GM10847 (cell line): ENCODE data around the gene ASCL2.

Source experiments
- POLR2A ChIP-seq: IDR thresholded peaks from 2 replicates; pipeline ENCODE4 v1.6.1; 2011; ENCODE audit not compliant: insufficient read length; ENCODE audit errors: extremely low read depth

The ASCL2 gene

DNA sequence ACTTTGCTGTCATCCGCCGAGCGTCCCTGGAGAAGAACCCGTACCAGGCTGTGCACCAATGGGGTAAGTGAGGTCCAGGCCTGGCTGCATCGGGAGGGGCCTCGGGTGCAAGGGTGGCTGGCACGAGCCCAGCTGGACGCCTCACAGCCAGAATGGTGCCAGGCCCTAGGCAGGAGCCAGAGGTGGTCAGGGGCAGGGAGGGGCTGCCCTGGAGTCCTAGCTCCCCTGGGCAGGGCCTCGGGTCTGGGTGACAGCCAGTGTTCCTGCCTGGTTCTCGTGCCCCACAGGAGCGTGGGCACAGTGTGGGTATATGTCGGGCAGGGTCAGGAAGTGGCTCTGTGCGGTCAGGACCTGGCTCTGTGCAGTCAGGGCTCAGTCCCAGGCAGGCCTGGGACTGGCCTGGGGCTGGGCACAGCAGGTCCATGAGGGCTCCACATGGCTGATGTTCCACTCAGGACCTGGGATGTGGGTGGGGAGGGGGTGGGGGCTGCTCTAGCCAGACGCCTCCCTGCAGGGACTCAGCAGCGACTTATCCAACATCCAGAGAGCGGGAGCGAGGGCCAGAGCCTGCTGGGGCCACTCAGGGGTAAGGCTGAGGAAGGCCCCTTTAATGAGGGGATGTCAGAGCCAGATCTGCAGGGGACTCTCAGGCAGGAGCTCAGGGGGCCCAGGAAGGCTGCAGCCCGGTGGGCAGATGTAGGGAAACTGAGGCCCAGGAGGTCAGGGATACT, 32.7 kb upstream of the ASCL2 start:
- no peak for TF ChIP-seq POLR2A

DNA sequence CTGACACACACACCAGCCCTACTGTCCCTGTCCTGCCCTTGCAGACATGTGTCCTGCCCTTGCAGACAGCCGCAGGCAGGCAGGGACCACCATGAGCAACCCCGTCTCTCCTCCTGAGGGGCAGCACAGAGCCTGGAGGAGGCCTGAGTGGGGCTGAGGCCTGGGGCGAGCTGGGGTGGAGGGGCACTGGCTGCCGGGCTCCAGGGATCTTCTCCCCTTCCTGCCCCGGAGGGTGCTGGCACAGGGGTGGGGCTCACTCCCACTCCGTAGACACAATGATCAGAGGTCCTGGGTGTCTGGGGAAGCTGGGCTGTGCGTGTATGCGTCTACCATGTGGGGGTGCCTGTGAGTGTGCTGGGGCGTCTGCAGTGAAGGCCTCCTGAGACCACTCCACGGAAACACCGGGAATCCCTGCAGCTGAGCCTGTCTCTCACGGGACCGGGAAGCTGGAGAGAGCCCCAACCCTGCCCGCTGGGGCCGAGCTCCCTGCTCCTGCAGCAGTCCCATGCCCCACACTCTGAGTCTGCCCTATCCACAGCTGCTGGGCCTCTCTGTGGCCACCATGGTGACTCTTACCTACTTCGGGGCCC, 32.0 kb upstream of the ASCL2 start:
- TF ChIP-seq POLR2A, result no peak

DNA sequence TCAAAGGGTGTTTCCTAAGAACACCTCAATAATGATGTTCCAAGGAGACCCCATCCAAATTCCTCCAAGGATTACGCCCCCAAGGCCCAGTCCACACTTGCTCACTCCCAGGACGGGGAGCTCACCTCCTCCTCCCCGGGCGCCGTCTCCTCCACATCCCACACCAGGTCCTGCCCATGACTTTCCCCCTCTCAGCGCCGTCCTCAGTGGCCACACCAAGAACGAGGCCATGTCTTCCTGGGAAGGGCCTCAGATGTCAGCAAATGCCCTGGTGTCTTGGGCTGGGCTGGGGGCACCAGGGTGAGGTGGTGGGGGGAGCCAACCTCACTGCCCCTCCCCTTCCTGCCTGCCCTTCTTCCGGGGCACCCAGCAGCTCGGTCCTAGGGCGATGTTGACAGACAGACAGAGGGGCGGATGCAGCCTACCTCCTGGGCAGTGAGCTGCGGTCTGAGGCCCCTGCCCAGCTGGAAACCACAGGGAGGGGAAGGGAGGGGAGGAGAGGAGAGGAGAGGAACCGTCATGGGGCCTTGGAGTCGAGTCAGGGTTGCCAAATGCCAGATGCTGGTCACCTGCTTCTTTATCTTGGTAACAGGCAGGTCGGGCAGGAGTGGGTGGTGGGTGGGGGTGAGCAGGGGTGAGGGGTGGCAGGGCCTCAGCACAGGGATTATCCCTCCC, 31.4 kb upstream of the ASCL2 start, which contains the start of the genes C11orf21 and TSPAN32:
Gene C11orf21 (minus strand): TSS at position 288 of the 675 bp plus-strand sequence. CDS start 110 bp downstream, at position 178.
Gene TSPAN32 (plus strand): TSS at position 383 of the 675 bp plus-strand sequence. CDS start 137 bp downstream, at position 520.
- no peak for TF ChIP-seq POLR2A

DNA sequence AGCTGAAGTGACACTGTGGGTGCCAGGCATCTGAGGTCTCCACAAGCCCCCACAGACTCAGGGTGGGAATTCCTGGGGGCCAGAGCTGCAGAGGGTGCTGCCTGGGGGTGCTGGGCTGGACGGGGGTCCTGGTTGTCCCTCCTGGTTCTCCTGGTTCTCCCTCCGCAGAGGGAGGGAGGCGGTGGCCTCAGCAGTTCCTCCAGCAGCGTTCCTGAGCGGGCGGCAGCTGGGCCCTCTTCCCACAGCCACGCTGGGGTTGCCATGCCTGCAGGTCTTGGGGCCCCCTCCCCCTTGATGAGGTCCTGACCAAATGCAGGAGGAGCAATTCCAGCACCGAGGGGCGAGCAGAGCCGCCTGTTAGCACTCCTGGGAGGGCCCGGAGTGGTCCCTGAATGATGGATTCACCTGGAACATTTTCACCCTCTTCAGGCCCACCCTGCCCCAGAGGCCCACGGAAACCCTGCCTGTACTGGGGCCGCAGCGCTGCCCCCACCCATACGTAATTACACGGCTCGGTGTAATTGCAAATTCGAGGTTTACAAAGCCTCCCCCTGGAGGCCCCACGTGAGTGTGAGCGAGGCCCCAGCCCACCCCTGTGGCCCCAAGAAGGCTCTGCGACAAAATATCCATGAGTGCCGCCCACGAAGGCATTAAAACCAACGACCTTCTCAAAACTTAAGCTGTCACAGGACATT, 30.7 kb upstream of the ASCL2 start:
- no peak for TF ChIP-seq POLR2A

DNA sequence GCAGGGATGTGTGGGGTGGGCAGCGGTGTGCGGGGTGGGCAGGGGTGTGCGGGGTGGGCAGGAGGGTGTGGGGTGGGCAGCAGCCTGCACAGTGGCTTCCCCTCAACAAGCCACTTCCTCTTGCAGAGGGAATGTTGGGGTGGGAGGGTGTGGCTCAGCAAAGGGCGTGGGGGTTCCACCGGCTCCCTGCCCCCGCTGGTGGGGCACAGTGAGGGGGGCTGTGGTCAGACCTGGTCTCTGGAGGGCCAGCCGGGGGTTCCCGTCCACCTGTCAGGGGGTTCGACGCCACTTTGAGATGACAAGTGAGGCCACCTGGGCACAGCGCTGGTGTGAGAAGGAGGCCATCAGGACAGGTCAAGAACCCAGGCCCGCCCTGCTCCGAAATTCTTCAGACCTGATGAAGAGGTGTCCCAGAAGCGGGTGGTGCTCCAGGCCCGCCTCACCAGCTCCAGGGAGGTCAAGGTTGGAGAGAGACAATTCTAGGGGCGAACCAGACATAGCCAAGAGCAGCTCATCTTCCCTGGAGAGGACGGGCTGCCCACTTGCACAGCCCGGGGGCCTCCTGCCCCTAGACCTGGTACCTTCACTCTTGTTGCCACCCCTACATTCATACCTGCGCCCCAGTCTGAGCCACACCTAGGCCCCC, 30.0 kb upstream of the ASCL2 start:
- TF ChIP-seq POLR2A, result no peak

DNA sequence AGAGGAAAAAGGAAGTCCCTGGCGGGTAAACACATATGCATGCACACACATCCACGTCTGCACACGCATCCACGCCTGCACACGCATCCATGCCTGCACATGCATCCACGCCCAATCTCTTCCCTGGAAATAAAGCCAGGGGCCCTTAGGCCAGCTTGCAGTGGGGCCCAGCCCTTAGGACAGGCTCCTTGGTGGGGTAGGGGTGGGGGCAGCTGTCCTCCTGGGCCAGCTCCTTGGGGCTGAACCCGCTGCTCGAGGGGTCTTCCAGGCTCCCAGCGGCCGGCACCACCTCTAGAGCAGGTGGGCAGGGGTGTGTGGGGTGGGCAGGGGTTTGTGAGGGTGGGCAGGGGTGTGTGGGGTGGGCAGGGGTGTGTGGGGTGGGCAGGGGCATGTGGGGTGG, 29.4 kb upstream of the ASCL2 start:
- no peak for TF ChIP-seq POLR2A

DNA sequence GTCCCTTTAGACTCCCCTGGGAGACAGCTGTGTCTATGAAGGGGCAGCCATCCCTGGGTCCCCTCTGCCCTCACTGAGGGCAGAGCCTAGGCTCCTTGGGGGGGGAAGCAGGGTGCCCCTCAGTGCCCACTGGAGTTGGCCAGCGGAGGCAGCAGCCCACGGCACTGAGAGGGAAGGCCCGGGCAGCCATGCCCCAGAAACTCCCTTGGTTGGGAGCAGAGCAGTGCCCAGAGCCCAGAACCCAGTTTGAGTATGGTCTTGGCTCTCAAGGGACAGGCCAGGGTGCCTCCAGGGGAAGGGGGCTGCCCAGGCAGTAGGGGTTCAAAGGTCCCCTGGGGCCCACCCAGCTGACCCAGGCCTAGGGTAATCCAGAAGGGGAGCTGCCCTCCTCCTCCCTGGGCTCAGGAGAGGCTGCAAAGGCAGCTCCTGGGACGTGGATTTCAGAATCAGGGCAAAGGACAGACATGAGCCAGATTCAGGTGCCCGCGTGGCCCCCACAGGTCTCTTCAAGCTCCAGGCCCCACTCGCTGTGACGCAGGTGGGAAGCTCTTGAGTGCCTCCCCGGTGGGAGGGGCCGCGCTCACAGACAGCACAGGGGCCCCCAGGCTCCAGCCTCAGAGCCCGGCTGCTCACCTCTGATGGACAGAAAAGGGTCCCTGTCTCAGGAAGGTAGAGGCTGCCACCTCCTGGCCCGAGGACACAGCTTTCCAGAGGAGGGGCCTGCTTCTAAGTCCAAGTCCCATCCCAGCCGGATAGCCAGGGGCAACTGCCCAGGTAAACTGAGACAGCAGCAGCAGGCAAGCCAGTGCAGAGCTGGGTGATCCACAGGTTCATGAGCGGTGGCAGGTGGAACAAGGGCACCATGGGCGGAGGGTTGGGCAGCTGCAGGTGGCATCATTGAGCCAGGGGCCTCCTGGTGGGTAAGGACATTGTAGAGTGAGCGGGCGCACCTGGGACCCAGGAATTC, 28.7 kb upstream of the ASCL2 start:
- TF ChIP-seq POLR2A, result no peak

DNA sequence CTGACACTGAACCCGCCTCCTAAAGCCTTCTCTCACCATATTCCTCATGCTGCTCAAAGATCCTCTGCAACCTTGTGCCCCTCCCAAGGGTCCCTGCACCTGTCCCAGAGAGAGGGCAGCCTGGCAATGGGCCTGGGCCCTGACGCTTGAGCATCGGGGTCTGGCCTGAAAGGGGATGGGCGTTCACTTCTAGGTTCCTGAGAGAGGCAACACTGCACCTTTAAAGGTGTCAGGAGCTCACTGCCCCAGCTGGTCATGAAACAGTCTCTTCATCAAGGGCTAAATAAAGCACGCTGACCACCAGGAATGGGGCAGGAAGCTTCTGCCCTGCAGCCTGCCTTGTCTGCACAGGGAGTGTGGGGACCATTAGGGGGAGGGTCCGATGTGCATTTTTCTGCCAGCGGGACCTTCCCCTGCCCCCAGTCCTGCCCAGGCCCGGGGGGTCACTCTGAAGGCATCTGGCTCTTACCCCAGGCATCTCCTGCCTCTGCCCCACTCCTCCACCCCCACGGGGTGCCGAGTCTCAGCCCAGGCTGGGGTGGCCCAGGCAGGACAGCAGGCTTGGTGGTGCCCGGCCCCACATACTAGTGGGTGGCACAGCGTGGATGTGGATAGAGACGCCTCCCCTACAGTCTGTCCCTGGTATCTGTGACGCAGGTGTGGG, 27.9 kb upstream of the ASCL2 start:
- TF ChIP-seq POLR2A, result no peak

DNA sequence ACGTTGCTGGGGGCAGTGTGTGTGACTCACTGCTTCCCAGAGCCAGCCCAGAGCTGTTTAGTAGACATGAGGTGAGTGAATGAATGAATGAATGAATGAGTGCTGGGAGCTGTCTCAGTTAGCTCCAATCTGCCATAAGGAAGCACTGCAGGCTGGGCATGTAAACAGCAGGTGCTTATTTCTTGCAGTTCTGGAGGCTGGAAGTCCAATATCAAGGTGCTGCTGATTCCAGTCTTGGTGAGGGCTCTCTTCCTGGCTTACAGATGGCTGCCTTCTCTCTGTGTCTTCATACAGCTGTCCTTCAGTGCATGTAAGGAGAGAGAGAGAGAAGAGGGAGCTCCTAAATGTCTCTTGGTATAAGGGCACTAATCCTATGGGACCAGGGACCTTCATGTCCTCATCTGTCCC, 27.2 kb upstream of the ASCL2 start:
- no peak for TF ChIP-seq POLR2A

DNA sequence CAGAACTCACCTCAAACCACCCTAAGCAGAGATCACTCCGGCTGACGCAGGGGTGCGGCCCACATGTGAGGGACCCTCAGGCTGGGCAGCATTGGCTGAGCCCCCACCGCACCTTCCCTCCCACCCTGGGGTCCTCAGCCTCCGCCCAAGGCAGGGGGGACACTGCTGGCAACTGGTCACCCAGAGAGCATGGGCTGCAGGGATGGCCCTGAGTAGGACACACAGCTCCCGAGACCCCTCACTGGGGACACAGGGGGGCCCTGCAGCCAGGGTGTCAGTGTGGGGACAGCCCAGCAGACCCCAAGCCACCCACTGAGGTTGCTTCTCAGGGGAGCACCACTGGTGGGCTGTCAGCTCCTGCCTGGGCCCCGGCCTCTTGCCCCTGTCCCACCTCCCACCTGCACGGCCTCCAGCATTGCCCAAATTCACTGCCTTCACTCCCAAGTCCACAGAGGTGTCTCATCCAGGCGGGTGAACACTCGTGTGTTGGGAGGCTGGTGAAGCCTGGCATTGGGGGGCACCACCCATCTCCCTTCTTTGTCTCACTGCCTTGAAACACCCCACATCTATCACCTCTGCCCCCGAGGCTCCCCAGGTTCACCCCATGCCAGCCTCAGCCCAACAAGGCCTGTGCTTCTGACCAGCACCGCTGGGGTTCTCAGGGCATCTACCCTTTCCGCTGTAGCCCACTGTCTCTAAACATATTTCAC, 26.7 kb upstream of the ASCL2 start:
- TF ChIP-seq POLR2A, result no peak

DNA sequence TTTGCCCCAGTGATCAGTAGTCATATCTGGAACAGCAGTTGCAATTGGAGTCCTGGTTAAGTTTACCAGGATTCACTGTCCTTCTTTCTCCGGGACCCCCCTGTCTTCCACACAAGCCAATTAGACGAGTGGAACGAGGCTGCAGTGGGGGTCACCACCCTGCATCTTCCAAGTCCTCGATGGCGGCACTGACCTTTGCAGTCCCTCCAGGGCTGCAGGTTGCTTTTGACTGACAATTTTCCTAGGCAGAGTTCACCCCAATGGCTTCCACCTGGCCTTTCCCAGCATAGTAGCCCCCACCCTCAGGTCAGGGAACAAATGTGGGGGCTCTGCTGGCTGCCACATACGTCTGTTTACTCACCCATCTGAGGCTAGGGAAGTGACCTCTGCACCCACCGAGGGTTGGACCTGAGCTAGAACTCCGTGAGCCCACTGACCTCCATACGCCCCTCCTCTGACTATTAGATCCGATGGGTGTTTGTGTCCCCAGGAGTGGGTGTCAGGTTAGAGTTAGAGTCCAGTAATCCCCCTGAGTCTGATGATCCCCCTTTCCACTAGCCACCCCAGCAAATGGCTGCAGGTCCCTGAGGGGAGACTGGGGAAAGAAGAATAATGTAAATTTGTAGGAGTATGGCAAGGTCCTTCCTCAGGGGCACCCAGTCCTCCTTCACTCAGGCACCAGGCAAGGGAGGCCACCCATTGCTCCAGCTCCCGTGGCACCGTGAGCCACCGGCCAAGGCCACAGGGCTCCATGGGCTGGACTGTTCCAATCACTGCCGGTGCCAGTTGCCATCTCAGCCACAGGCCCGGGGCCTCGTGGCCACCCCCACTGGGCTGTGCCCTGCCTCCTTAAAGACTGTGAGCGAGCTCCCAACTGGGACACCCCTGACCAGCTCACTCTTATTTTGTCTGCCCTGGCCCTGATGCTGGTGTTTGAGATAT, 25.9 kb upstream of the ASCL2 start:
- TF ChIP-seq POLR2A, result no peak

DNA sequence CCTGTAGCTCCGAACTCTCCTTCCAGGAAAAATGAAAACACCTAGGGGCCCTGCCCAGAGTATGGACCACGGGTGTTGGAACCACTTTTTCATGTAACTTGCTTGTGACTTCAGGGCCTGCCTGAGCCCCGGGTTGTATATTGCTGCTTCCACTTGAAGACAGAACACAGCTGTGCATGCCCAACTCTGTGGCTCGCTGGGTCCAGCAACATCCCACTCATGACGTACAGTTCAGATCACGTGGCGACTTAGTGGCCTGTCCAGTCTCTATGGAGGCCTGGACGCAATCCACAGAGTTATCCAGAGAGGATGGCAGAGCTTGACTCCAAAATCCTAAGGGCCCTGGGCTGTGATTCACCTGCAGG, 24.5 kb upstream of the ASCL2 start:
- TF ChIP-seq POLR2A, result no peak
